Pericardium fibroblast (primary cell): ENCODE measurements around the gene ULBP1. TPM values are rescaled to one million over a fixed set of nuclear protein-coding genes. Genes with fewer than 3 reads are reported as not detected.

Experiments
- total RNA-seq: library from RNA; depleted of rRNA; stranded (reverse); fragments of >200 nt; gene quantifications from 2 replicates; pipeline ENCODE4 v1.2.3, GENCODE V29; 2015

ULBP1 gene, protein sequence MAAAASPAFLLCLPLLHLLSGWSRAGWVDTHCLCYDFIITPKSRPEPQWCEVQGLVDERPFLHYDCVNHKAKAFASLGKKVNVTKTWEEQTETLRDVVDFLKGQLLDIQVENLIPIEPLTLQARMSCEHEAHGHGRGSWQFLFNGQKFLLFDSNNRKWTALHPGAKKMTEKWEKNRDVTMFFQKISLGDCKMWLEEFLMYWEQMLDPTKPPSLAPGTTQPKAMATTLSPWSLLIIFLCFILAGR
- 2.0 and 2.1 TPM in 2 replicates for total RNA-seq

DNA sequence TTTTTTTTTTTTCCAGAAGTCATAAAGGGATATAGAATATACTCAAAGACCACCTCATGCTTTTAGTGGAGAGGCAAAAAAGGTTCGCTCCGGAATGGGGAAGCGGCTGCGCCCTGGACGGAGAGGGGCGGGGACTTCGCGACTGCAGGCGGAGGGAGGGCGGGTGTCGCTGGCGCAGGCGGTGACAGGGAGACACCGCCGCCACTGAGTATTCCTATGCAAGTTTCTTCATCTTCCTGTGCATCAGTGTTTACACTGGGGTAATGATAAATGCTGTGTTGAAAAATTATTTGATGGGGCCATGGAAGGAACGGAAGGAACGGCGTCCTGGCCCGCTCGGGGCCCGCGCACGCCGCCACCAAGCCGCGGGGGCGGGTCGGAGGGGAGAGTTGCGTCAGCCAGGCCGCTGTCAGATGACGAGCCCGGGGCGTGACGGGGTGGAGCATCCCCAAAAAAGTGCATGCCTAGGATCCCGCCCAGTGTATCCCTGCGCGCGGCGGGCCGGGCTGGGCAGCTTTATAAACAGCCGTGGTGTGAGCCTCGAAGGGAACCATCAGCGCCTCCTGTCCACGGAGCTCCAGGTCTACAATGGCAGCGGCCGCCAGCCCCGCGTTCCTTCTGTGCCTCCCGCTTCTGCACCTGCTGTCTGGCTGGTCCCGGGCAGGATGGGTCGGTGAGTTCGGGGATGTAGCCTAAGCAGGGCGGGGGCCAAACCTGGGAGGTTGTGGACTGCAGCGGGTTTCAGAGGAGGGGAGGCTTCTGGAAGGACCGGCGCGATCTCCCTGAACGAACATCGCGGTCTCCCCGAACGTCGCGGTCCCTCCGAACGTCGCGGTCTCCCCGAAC is at the start of gene ULBP1:
TSS of gene ULBP1 (plus strand) at position 482 of the 846 bp plus-strand sequence. CDS start at position 589, 107 bp downstream.

DNA sequence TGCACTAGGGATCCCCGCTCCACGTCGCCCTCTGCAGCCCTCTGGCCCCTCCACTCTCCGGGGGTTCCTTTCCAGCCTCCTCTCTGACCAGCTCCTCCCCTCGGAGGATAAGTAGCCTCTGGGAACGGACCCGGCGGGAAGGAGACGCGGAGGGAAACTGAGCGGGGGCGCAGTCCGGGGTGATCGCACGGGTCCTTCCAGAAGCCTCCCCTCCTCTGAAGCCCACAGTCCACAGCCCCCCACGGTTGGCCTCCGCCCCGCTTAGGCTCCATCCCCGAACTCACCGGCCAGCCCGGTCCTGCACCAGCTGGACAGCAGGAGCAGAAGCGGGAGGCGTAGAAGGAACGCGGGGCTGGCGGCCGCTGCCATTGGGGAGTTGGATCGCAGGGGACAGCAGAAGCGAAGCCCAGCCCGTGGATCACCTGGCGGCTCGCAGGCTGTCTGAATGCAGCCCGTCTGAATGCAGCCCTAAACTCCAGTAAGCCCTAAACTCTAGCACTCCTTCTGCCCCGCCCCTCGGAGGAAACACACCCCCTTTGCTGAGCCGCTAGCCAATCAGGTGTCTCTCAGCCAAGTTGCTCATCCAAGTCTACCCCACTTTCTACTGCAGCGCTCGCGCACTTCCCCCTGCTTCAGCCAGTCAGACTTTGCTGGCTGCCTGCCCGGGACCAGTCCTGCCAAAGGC is 41.0 kb upstream of the ULBP1 start, which contains the start of gene RAET1G:
TSS of gene RAET1G (minus strand) at position 480 of the 685 bp plus-strand sequence. CDS start at position 369, 111 bp downstream.

GRCh38 chr6:149941583-149942460 is 21.9 kb upstream of the ULBP1 start, which contains the start of gene ULBP2:
Gene ULBP2 (plus strand): TSS chr6:149942014. CDS start chr6:149942073, 59 bp downstream.

Other genes with a start within 250 kb of the ULBP1 start
- gene LATS1, start 245.8 kb upstream of the ULBP1 start, total RNA-seq = 6.9 and 14.6 TPM in 2 replicates
- gene NUP43, start 217.4 kb upstream of the ULBP1 start, total RNA-seq = 9.2 and 13.2 TPM in 2 replicates
- gene PCMT1, start 214.2 kb upstream of the ULBP1 start, total RNA-seq = 61.8 and 88.1 TPM in 2 replicates
- gene LRP11, start 99.6 kb upstream of the ULBP1 start, total RNA-seq = 37.9 and 42.0 TPM in 2 replicates
- 0.23 TPM in 1 of 2 replicates, not detected in the other for gene RAET1E, start 65.8 kb upstream of the ULBP1 start, total RNA-seq
- 0.82 TPM in 1 of 2 replicates, not detected in the other for gene RAET1G, start 40.8 kb upstream of the ULBP1 start, total RNA-seq
- 0.94 and 4.8 TPM in 2 replicates for gene ULBP2, start 21.9 kb upstream of the ULBP1 start, total RNA-seq
- gene RAET1L, start 61.6 kb downstream of the ULBP1 start, total RNA-seq = not detected in 2 replicates
- gene ULBP3, start 105.2 kb downstream of the ULBP1 start, total RNA-seq = 6.9 and 7.1 TPM in 2 replicates
- gene PPP1R14C, start 179.1 kb downstream of the ULBP1 start, total RNA-seq = not detected in 2 replicates